Hepatocyte (in vitro differentiated cells): ENCODE measurements around the gene MED13L. TPM values are rescaled to one million over a fixed set of nuclear protein-coding genes. Genes with fewer than 3 reads are reported as not detected.

ENCODE experiments used
- DNase-seq: peaks from one replicate; pipeline ENCODE4 v3.0.0-alpha.2; 2016; ENCODE audit warnings: low spot score
- H2AFZ ChIP-seq: fragments of 200-600 bp; sonication (generic); 2 replicates; pipeline ENCODE4 v1.6.0; 2016; ENCODE audit warnings: antibody characterized with exemption, mild to moderate bottlenecking
- H3K27ac ChIP-seq: fragments of 200-600 bp; sonication (generic); 2 replicates; pipeline ENCODE4 v1.5.1; 2016; ENCODE audit warnings: mild to moderate bottlenecking
- H3K27me3 ChIP-seq: fragments of 200-600 bp; sonication (generic); 2 replicates; pipeline ENCODE4 v1.6.1; 2016
- H3K36me3 ChIP-seq: fragments of 200-600 bp; sonication (generic); replicated peaks from 2 replicates; pipeline ENCODE4 v1.5.1; 2016; ENCODE audit warnings: low read depth; ENCODE audit not compliant: insufficient read depth
- H3K4me1 ChIP-seq: fragments of 200-600 bp; sonication (generic); 2 replicates; pipeline ENCODE4 v1.5.1; 2016; ENCODE audit warnings: mild to moderate bottlenecking, moderate library complexity; ENCODE audit not compliant: insufficient read depth
- H3K4me2 ChIP-seq: fragments of 200-600 bp; sonication (generic); 2 replicates; pipeline ENCODE4 v1.6.0; 2016
- H3K4me3 ChIP-seq: fragments of 200-600 bp; sonication (generic); 2 replicates; pipeline ENCODE4 v1.5.1; 2016; ENCODE audit warnings: mild to moderate bottlenecking
- H3K79me2 ChIP-seq: fragments of 200-600 bp; sonication (generic); 2 replicates; pipeline ENCODE4 v1.6.0; 2017; ENCODE audit warnings: mild to moderate bottlenecking
- H3K9me2 ChIP-seq: fragments of 200-600 bp; sonication (generic); replicated peaks from 2 replicates; pipeline ENCODE4 v1.6.0; 2017; ENCODE audit warnings: mild to moderate bottlenecking; ENCODE audit not compliant: insufficient read depth
- H3K9me3 ChIP-seq: fragments of 200-600 bp; sonication (generic); 2 replicates; pipeline ENCODE4 v1.5.1; 2016; ENCODE audit warnings: low read depth, mild to moderate bottlenecking
- H4K20me1 ChIP-seq: fragments of 200-600 bp; sonication (generic); 2 replicates; pipeline ENCODE4 v1.6.0; 2016; ENCODE audit warnings: mild to moderate bottlenecking; ENCODE audit not compliant: insufficient read depth, poor library complexity, severe bottlenecking
- EZH2 ChIP-seq: fragments of 200-600 bp; sonication (generic); IDR thresholded peaks from 2 replicates; pipeline ENCODE4 v1.6.1; 2016; ENCODE audit warnings: antibody characterized with exemption, mild to moderate bottlenecking, borderline replicate concordance
- EZH2phosphoT487 ChIP-seq: fragments of 200-600 bp; sonication (generic); IDR thresholded peaks from one replicate; pipeline ENCODE4 v1.6.1; 2018; ENCODE audit warnings: antibody characterized with exemption, mild to moderate bottlenecking, low read depth, moderate library complexity; ENCODE audit not compliant: unreplicated experiment, severe bottlenecking
- WGBS: methylation state at CpG from one replicate; pipeline ENCODE4 v1.1.6; 2016; ENCODE audit warnings: low lambda C conversion rate; ENCODE audit errors: missing lambda C conversion rate; 5-methylcytosine and 5-hydroxymethylcytosine counted together
- polyA plus RNA-seq: library from polyadenylated mRNA; unstranded; fragments of >200 nt; fragmentation: Nextera tagmentation; extraction: Ambion mirVana; gene quantifications from 2 replicates; pipeline ENCODE4 v1.2.1, GENCODE V29; 2016
- total RNA-seq: library from RNA; depleted of rRNA; stranded (reverse); fragments of >200 nt; gene quantifications from 2 replicates; pipeline ENCODE4 v1.2.3, GENCODE V29; 2014
- TF ChIP-seq, protein P1 (sequence below): fragments of 200-600 bp; sonication (generic); IDR thresholded peaks from 2 replicates; pipeline ENCODE4 v1.5.1; 2016; ENCODE audit warnings: antibody characterized with exemption, mild to moderate bottlenecking; ENCODE audit not compliant: poor library complexity

Gene MED13L
- total and polyA plus RNA-seq, 2 experiments from 2014 or later, result 23.7 to 135 TPM

DNA sequence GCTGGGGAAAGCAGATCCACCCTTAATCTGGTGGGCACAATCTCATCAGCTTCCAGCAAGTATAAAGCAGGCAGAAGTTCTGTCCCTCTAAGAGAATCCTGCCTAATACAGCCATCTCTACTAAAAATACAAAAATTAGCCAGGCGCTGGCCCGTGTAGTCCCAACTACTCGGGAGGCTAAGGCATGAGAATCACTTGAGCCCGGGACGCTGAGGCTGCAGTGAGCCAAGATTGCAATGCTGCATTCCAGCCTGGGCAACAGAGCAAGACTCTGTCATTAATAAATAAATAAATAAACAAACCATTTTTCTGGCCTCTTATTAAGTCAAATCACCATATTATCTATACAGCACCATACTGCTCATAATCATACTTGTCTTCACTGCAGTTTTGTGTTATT is 111.2 kb downstream of the MED13L start:
- Histone ChIP-seq H3K4me3 (no peak overlapping the region), H4K20me1 (peaks cover 97% of the 10 kb centered on the region), H2AFZ (no peak overlapping the region), H3K9me3 (no peaks in the 10 kb centered on the region), H3K4me2 (no peak overlapping the region), H3K27me3 (no peaks in the 10 kb centered on the region), H3K79me2 (peaks cover 99% of the 10 kb centered on the region), H3K9me2 (no peaks in the 10 kb centered on the region), H3K36me3 (no peaks in the 10 kb centered on the region), H3K27ac (no peak overlapping the region), H3K4me1 (peaks cover 21% of the 10 kb centered on the region)
- no peak for DNase-seq
- 89% methylated on average over 5 of the region's 5 CpGs for WGBS
- TF ChIP-seq EZH2, result no peak
- TF ChIP-seq, protein P1, sequence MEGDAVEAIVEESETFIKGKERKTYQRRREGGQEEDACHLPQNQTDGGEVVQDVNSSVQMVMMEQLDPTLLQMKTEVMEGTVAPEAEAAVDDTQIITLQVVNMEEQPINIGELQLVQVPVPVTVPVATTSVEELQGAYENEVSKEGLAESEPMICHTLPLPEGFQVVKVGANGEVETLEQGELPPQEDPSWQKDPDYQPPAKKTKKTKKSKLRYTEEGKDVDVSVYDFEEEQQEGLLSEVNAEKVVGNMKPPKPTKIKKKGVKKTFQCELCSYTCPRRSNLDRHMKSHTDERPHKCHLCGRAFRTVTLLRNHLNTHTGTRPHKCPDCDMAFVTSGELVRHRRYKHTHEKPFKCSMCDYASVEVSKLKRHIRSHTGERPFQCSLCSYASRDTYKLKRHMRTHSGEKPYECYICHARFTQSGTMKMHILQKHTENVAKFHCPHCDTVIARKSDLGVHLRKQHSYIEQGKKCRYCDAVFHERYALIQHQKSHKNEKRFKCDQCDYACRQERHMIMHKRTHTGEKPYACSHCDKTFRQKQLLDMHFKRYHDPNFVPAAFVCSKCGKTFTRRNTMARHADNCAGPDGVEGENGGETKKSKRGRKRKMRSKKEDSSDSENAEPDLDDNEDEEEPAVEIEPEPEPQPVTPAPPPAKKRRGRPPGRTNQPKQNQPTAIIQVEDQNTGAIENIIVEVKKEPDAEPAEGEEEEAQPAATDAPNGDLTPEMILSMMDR, result no peak
- no peak for TF ChIP-seq EZH2phosphoT487

DNA sequence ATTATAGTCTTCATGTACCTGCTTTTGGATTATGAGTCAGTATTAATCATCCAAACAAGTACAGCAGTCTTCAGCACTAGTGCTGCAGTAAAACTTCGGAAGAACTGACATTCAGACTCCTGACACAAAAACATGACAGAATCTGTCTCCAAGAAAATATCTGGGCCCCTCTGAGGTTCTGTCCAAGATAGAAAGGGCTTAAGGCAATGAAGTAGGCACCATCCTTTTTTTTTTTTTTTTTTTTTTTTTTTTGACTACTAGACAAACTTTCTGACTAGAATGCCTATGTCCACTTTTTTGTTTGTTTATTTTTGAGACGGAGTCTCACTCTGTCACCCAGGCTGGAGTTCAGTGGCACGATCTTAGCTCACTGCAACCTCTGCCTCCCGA is 112.5 kb downstream of the MED13L start:
- no peak for DNase-seq
- Histone ChIP-seq H4K20me1 (peaks cover 97% of the 10 kb centered on the region), H3K9me3 (no peaks in the 10 kb centered on the region), H3K4me3 (no peak overlapping the region), H3K27ac (peak overlapping the region; percentile 4), H3K36me3 (no peaks in the 10 kb centered on the region), H3K4me1 (peaks cover 30% of the 10 kb centered on the region), H3K9me2 (no peaks in the 10 kb centered on the region), H2AFZ (no peak overlapping the region), H3K79me2 (peaks cover 99% of the 10 kb centered on the region), H3K27me3 (no peaks in the 10 kb centered on the region), H3K4me2 (peak overlapping the region; percentile 35)
- no peak for TF ChIP-seq EZH2phosphoT487
- TF ChIP-seq EZH2, result no peak
- TF ChIP-seq, protein P1, result no peak
- WGBS, result 53% methylated on average over 4 of the region's 4 CpGs

DNA sequence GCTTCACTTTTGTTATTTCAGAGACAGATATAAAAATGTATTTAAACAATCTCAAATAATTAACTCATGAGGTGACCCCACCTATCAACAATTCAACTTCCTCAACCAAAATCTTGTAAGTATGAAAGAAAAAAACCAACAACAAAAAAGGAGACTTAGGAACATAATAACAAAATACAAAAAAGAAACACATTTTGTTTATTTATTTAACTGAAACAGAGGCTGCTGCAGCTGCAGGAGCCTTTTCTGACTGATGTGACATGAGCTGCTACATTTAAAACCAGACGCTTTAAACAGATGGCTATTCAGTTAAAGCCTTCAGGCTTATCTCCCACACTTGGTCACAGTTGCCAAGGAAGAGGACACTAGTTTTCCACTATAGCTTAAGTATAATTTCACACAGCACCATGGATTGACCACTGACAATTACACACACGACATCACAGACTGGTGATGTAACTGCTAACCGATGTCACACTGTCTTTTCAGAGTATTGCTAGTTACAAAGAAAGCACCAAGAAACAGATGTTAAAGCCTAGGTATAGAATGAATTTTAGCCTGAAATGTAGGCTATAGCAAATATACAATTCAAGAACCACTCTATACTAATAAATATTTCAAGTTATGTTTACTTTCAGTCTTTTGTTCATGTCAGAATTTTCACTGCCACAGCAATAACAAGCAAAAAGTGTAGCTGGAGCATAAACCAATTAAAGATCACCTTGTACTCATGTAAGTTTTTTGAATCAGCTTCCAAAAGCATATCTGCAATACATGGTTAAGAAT is 113.0 kb downstream of the MED13L start:
- 47% methylated on average over 3 of the region's 3 CpGs for WGBS
- Histone ChIP-seq H2AFZ (no peak overlapping the region), H3K9me3 (no peaks in the 10 kb centered on the region), H3K79me2 (peaks cover 99% of the 10 kb centered on the region), H3K9me2 (no peaks in the 10 kb centered on the region), H4K20me1 (peaks cover 97% of the 10 kb centered on the region), H3K27me3 (no peaks in the 10 kb centered on the region), H3K4me2 (peak overlapping the region; percentile 35), H3K4me1 (peaks cover 36% of the 10 kb centered on the region), H3K4me3 (no peak overlapping the region), H3K27ac (peak overlapping the region; percentile 4), H3K36me3 (no peaks in the 10 kb centered on the region)
- TF ChIP-seq, protein P1, result no peak
- TF ChIP-seq EZH2phosphoT487 (no peak), EZH2 (no peak)
- no peak for DNase-seq
